PC-3 (cell line): Measurements from ENCODE around the gene CCL7. TPM values are rescaled to one million over a fixed set of nuclear protein-coding genes. Genes with fewer than 3 reads are reported as not detected.

ENCODE experiments used
- ATAC-seq: fragments of 200-7000 bp; cut with Tn5 transposase; 2 replicates; pipeline ENCODE4 v1.9.1; 2020; ENCODE audit warnings: mild to moderate bottlenecking, moderate library complexity
- BruUV-seq: library from RNA; stranded (reverse); fragments of 400-500 nt; replicated peaks from 2 replicates; lab custom pipeline; 2021; lab: Mats Ljungman, UMichigan
- CTCF ChIA-PET: fragments of 300-600 bp; sonication (Branson Sonifier 250); formaldehyde crosslinking; loops from one replicate; lab custom pipeline; 2022; ENCODE audit warnings: antibody characterized with exemption; lab: Charles Lee
- POLR2A ChIA-PET: fragments of 300-600 bp; sonication (Branson Sonifier 250); formaldehyde crosslinking; loops from one replicate; lab custom pipeline; 2022; ENCODE audit warnings: antibody characterized with exemption; ENCODE audit not compliant: unreplicated experiment; lab: Charles Lee
- DNase-seq: peaks from one replicate; pipeline ENCODE4 v3.0.0-alpha.2; 2015
- H2AFZ ChIP-seq: fragments of 300-600 bp; sonication (generic); 2 replicates; pipeline ENCODE4 v1.6.0; 2016; ENCODE audit warnings: antibody characterized with exemption, low read length
- H3F3A ChIP-seq: fragments of 300-600 bp; sonication (generic); one replicate; pipeline ENCODE4 v1.6.0; 2017; ENCODE audit warnings: antibody characterized with exemption, low read length, control low read depth, mild to moderate bottlenecking; ENCODE audit not compliant: unreplicated experiment
- H3K27ac ChIP-seq: fragments of 300-600 bp; sonication (generic); 2 replicates; pipeline ENCODE4 v1.5.1; 2016; ENCODE audit warnings: mild to moderate bottlenecking, low read length
- H3K27me3 ChIP-seq: fragments of 300-600 bp; sonication (generic); 2 replicates; pipeline ENCODE4 v1.6.1; 2016; ENCODE audit warnings: low read length, mixed read lengths
- H3K36me3 ChIP-seq: fragments of 300-600 bp; sonication (generic); 2 replicates; pipeline ENCODE4 v1.6.1; 2016; ENCODE audit warnings: low read depth, mixed run types, low read length, mixed read lengths
- H3K4me1 ChIP-seq: fragments of 300-600 bp; sonication (generic); 2 replicates; pipeline ENCODE4 v1.5.1; 2016; ENCODE audit warnings: low read length; ENCODE audit not compliant: insufficient read depth
- H3K4me2 ChIP-seq: fragments of 300-600 bp; sonication (generic); 2 replicates; pipeline ENCODE4 v1.6.0; 2016; ENCODE audit warnings: low read length
- H3K4me3 ChIP-seq: fragments of 300-600 bp; sonication (generic); 2 replicates; pipeline ENCODE4 v1.5.1; 2016; ENCODE audit warnings: mild to moderate bottlenecking, low read length, mixed read lengths
- H3K79me2 ChIP-seq: fragments of 300-600 bp; sonication (generic); 2 replicates; pipeline ENCODE4 v1.6.1; 2017; ENCODE audit warnings: low read length, mixed read lengths
- H3K9ac ChIP-seq: fragments of 300-600 bp; sonication (generic); 2 replicates; pipeline ENCODE4 v1.6.0; 2016; ENCODE audit warnings: mild to moderate bottlenecking, low read length
- H3K9me2 ChIP-seq: fragments of 300-600 bp; sonication (generic); replicated peaks from 2 replicates; pipeline ENCODE4 v1.6.1; 2016; ENCODE audit warnings: mixed run types, low read length, mixed read lengths
- H3K9me3 ChIP-seq: fragments of 300-600 bp; sonication (generic); 2 replicates; pipeline ENCODE4 v1.6.1; 2016; ENCODE audit warnings: low read length, mixed read lengths
- H4K20me1 ChIP-seq: fragments of 300-600 bp; sonication (generic); 2 replicates; pipeline ENCODE4 v1.6.1; 2016; ENCODE audit warnings: low read length, mixed read lengths
- CTCF ChIP-seq: fragments of 300-600 bp; sonication (generic); conservative IDR thresholded peaks from 2 replicates; pipeline ENCODE4 v1.5.1; 2017; ENCODE audit warnings: antibody characterized with exemption, low read depth, mild to moderate bottlenecking, low read length
- EZH2 ChIP-seq: fragments of 300-600 bp; sonication (generic); IDR thresholded peaks from one replicate; pipeline ENCODE4 v1.6.1; 2017; ENCODE audit warnings: antibody characterized with exemption, mild to moderate bottlenecking, low read length; ENCODE audit not compliant: unreplicated experiment
- EZH2phosphoT487 ChIP-seq: fragments of 300-600 bp; sonication (generic); IDR thresholded peaks from 2 replicates; pipeline ENCODE4 v1.6.1; 2018; ENCODE audit warnings: mild to moderate bottlenecking, antibody characterized with exemption, low read length, borderline replicate concordance
- intact Hi-C: fragments of 100-400 bp; cut with micrococcal nuclease; formaldehyde crosslinking; loops from 2 replicates; pipeline ENCODE4 v1.9.0; 2023
- total RNA-seq: library from RNA; depleted of rRNA; stranded (reverse); fragments of >200 nt; gene quantifications from 2 replicates; pipeline ENCODE4 v1.2.3, GENCODE V29; 2014

CCL7 gene
- total RNA-seq, 1 experiment from 2014 or later = not detected

DNA sequence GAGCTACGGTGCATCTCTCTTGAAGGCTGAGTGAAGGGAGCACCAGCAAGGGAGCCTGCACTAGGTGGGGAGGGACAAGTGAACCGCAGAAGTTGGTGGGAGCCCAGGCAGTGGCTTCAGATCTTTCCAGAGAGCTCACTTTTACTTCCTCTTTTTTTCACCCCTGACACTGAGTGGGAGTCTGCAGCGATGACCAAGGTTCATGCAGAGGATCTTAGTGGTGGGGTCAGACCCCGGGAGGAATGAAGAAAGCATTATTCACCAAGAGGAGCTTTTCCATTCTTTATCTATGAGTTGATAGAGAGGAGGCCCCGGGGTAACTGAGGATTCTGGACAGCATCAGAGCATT is 18.0 kb upstream of the CCL7 start:
- ATAC-seq = no peak
- POLR2A ChIA-PET = no interaction called here

GRCh38 chr17:34252444-34253138 is 17.4 kb upstream of the CCL7 start:
- H3K4me3 ChIP-seq = no peak overlapping the region
- no peak overlapping the region for H2AFZ ChIP-seq
- H3K36me3 ChIP-seq = no peaks in the 10 kb centered on the region
- no peak for ATAC-seq
- CTCF ChIA-PET = no interaction called here
- H3K79me2 ChIP-seq = no peaks in the 10 kb centered on the region
- no peak for DNase-seq
- H3K9ac ChIP-seq = no peak overlapping the region
- H4K20me1 ChIP-seq = no peaks in the 10 kb centered on the region
- intact Hi-C loops = no loop called here
- no peaks in the 10 kb centered on the region for H3F3A ChIP-seq
- no TSS peak for BruUV-seq
- no peak overlapping the region for H3K27ac ChIP-seq
- H3K9me3 ChIP-seq = no peaks in the 10 kb centered on the region
- no peaks in the 10 kb centered on the region for H3K9me2 ChIP-seq
- POLR2A ChIA-PET = no interaction called here
- no peak overlapping the region for H3K4me2 ChIP-seq
- TF ChIP-seq EZH2 (no peak), EZH2phosphoT487 (no peak), CTCF (no peak)
- no peaks in the 10 kb centered on the region for H3K27me3 ChIP-seq
- no peaks in the 10 kb centered on the region for H3K4me1 ChIP-seq

More for the DNA sequence above, 18.0 kb upstream of the CCL7 start:
- no TSS peak for BruUV-seq
- Histone ChIP-seq H3K9ac (no peak overlapping the region), H3K4me2 (no peak overlapping the region), H3K9me3 (no peaks in the 10 kb centered on the region), H3F3A (no peaks in the 10 kb centered on the region), H2AFZ (no peak overlapping the region), H3K4me1 (no peaks in the 10 kb centered on the region), H4K20me1 (no peaks in the 10 kb centered on the region), H3K9me2 (no peaks in the 10 kb centered on the region), H3K36me3 (no peaks in the 10 kb centered on the region), H3K27ac (no peak overlapping the region), H3K27me3 (no peaks in the 10 kb centered on the region), H3K4me3 (no peak overlapping the region), H3K79me2 (no peaks in the 10 kb centered on the region)
- no peak for DNase-seq
- TF ChIP-seq CTCF (no peak), EZH2 (no peak), EZH2phosphoT487 (no peak)
- CTCF ChIA-PET = no interaction called here
- intact Hi-C loops = no loop called here

GRCh38 chr17:34253139-34253525 is 16.9 kb upstream of the CCL7 start:
- Histone ChIP-seq H3K79me2 (no peaks in the 10 kb centered on the region), H3K4me1 (no peaks in the 10 kb centered on the region), H3K4me2 (no peak overlapping the region), H3K27ac (no peak overlapping the region), H3K9ac (no peak overlapping the region), H4K20me1 (no peaks in the 10 kb centered on the region), H3K4me3 (no peak overlapping the region), H3K36me3 (no peaks in the 10 kb centered on the region), H3K27me3 (no peaks in the 10 kb centered on the region), H2AFZ (no peak overlapping the region), H3F3A (no peaks in the 10 kb centered on the region), H3K9me2 (no peaks in the 10 kb centered on the region), H3K9me3 (no peaks in the 10 kb centered on the region)
- intact Hi-C loops = no loop called here
- ChIA-PET CTCF (no interaction called here), POLR2A (no interaction called here)
- DNase-seq (no peak), ATAC-seq (no peak)
- BruUV-seq = no TSS peak
- TF ChIP-seq EZH2phosphoT487 = no peak
- TF ChIP-seq EZH2 = no peak
- no peak for TF ChIP-seq CTCF
